Stomach (tissue), 9 donors: ENCODE results near the gene ITPKB. TPM values are rescaled to one million over a fixed set of nuclear protein-coding genes. Genes with fewer than 3 reads are reported as not detected.

ENCODE experiments used
- DNase-seq, 2 donors: peaks; one replicate each; pipeline versions ENCODE4 v3.0.0 to v3.0.0-alpha.2; 2013 to 2019
- H3K27ac ChIP-seq, 5 donors: fragments of 200-600 bp in 4 of 5; sonication (generic) in 4 of 5; one replicate each; pipeline ENCODE4 v1.5.1; 2013 to 2019; ENCODE audit warnings: mild to moderate bottlenecking in 1 of 5, moderate library complexity in 1 of 5
- H3K27me3 ChIP-seq, 3 donors: fragments of 200-600 bp; sonication (generic); one replicate each; pipeline ENCODE4 v1.5.1; 2017 to 2019; ENCODE audit warnings: mixed run types in 1 of 3
- H3K36me3 ChIP-seq, 4 donors: fragments of 200-600 bp; sonication (generic); 1 replicate in 3 of 4; 2 replicates in 1 of 4; pipeline ENCODE4 v1.5.1; 2016 to 2019
- H3K4me1 ChIP-seq, 4 donors: fragments of 200-600 bp; sonication (generic); one replicate each; pipeline ENCODE4 v1.5.1; 2016 to 2019
- H3K4me3 ChIP-seq, 4 donors: fragments of 200-600 bp; sonication (generic) in 3 of 4; one replicate each; pipeline ENCODE4 v1.5.1; 2016 to 2019; ENCODE audit warnings: mild to moderate bottlenecking in 1 of 4
- H3K9me3 ChIP-seq, 4 donors: fragments of 200-600 bp; sonication (generic); one replicate each; pipeline ENCODE4 v1.5.1; 2016 to 2019
- EP300 ChIP-seq: sonication (generic); formaldehyde crosslinking; IDR thresholded peaks from one replicate; pipeline ENCODE4 v1.6.1; 2017; ENCODE audit warnings: antibody characterized with exemption
- POLR2A ChIP-seq, 4 donors: fragments of 450-650 bp; IDR thresholded peaks; one replicate each; pipeline ENCODE4 v1.6.1; 2016; ENCODE audit warnings: antibody characterized with exemption in 4 of 4, control low read depth in 2 of 4, mild to moderate bottlenecking in 1 of 4, moderate library complexity in 1 of 4
- POLR2AphosphoS5 ChIP-seq, 3 donors: sonication (generic); formaldehyde crosslinking; IDR thresholded peaks; one replicate each; pipeline ENCODE4 v1.6.1; 2016; ENCODE audit warnings: antibody characterized with exemption in 3 of 3
- WGBS, 5 donors: extraction: QIAGEN DNeasy Blood & Tissue Kit in 3 of 5; methylation state at CpG; one replicate each; pipeline versions ENCODE4 v1.1.5 to v1.1.7; 2013 to 2018; 5-methylcytosine and 5-hydroxymethylcytosine counted together
- intact Hi-C: fragments of 100-400 bp; cut with DNase I; formaldehyde crosslinking; loops from one replicate; pipeline ENCODE4 v1.15.1; 2023; ENCODE audit warnings: low total_unique reads
- polyA plus RNA-seq, 3 donors: library from polyadenylated mRNA; stranded (reverse); fragments of 200-250 nt; gene quantifications; one replicate each; pipeline ENCODE4 v1.2.3, GENCODE V29; 2013
- total RNA-seq, 5 donors: library from RNA; depleted of rRNA; stranded (reverse); fragments of >200 nt; gene quantifications; one replicate each; pipeline versions ENCODE4 v1.1.0 to v1.2.3, GENCODE V29; 2014 to 2016
- TF ChIP-seq, protein P1 (sequence below), 7 experiments: fragments of 450-650 bp in 4 of 7; fragments of 200-600 bp in 3 of 7; sonication (generic) in 3 of 7; IDR thresholded peaks; one replicate each; pipeline ENCODE4 v1.5.1; 2016 to 2019; ENCODE audit warnings: antibody characterized with exemption in 7 of 7, control low read depth in 2 of 7, mild to moderate bottlenecking in 1 of 7
- donor health status: healthy with polysubstance abuse.
- donor health status: Bipolar disorder and iron deficiency.
- donor health status: healthy.

ITPKB gene
- total and polyA plus RNA-seq, 8 donors, result 3.8 to 38.8 (median 19.1) TPM

GRCh38 chr1:226627924-226628611, 111.0 kb downstream of the ITPKB start:
- peaks cover 0 to 7% (median 3%) of the 10 kb centered on the region in 4 donors for H3K36me3 ChIP-seq
- peaks cover 12 to 54% (median 27%) of the 10 kb centered on the region in 4 donors for H3K4me1 ChIP-seq
- no peaks in the 10 kb centered on the region for H3K9me3 ChIP-seq
- H3K27me3 ChIP-seq, result no peaks in the 10 kb centered on the region
- no peak for DNase-seq
- intact Hi-C loops, result no loop called here
- TF ChIP-seq, protein P1, sequence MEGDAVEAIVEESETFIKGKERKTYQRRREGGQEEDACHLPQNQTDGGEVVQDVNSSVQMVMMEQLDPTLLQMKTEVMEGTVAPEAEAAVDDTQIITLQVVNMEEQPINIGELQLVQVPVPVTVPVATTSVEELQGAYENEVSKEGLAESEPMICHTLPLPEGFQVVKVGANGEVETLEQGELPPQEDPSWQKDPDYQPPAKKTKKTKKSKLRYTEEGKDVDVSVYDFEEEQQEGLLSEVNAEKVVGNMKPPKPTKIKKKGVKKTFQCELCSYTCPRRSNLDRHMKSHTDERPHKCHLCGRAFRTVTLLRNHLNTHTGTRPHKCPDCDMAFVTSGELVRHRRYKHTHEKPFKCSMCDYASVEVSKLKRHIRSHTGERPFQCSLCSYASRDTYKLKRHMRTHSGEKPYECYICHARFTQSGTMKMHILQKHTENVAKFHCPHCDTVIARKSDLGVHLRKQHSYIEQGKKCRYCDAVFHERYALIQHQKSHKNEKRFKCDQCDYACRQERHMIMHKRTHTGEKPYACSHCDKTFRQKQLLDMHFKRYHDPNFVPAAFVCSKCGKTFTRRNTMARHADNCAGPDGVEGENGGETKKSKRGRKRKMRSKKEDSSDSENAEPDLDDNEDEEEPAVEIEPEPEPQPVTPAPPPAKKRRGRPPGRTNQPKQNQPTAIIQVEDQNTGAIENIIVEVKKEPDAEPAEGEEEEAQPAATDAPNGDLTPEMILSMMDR (IDR thresholded peaks at IDR 0.05), result no peak
- TF ChIP-seq POLR2A (IDR thresholded peaks at IDR 0.05) (no peak), POLR2AphosphoS5 (IDR thresholded peaks at IDR 0.05) (no peak), EP300 (no peak)
- WGBS, 5 donors, result 76 to 80% (median 80%) methylated on average over 10 to 11 of the region's 11 CpGs
- peak overlapping the region in 3 of 5 donors; percentile 31 to 85 (median 42) for H3K27ac ChIP-seq
- no peak overlapping the region for H3K4me3 ChIP-seq

GRCh38 chr1:226627050-226627755, 111.9 kb downstream of the ITPKB start:
- 73 to 87% (median 77%) methylated on average over 6 of the region's 6 CpGs for WGBS, 5 donors
- Histone ChIP-seq H3K4me3 (no peak overlapping the region), H3K9me3 (no peaks in the 10 kb centered on the region), H3K27ac (peak overlapping the region in 2 of 5 donors; percentile 31 to 85), H3K27me3 (no peaks in the 10 kb centered on the region), H3K4me1 (peaks cover 4 to 45% (median 19%) of the 10 kb centered on the region in 4 donors), H3K36me3 (peaks cover 0 to 5% (median 3%) of the 10 kb centered on the region in 4 donors)
- DNase-seq, result no peak
- TF ChIP-seq, protein P1 (IDR thresholded peaks at IDR 0.05), result no peak
- TF ChIP-seq EP300, result no peak
- TF ChIP-seq POLR2A (IDR thresholded peaks at IDR 0.05), result no peak
- no peak for TF ChIP-seq POLR2AphosphoS5 (IDR thresholded peaks at IDR 0.05)
- intact Hi-C loops, result no loop called here

DNA sequence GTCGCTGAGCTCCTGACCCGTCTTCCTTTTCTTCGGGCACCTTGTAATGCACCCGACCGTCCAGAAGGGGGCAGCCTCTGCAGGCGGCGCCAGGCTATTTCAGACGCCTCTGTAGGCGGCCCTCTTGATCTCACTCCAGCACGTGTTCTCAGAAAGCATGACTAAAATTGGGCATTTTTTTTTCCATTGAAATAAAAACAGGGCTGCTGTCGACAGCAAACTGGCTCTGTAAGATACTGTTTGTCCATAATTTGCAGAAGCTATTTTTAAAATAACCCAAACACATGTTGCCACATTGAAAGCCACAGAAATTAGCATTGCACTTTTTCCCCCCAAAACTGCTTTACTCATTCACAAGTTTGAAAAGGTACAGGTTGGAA, 112.5 kb downstream of the ITPKB start:
- H3K27ac ChIP-seq, result peak overlapping the region in 1 of 5 donors; percentile 85
- WGBS, 5 donors, result 2 to 11% (median 5%) methylated on average over 11 of the region's 11 CpGs
- TF ChIP-seq POLR2A (IDR thresholded peaks at IDR 0.05), result no peak
- TF ChIP-seq, protein P1 (IDR thresholded peaks at IDR 0.05), result peak in 6 of 7 experiments; percentile 84 to 99 (median 94)
- peak in 2 of 3 donors; percentile 38 to 50 for TF ChIP-seq POLR2AphosphoS5 (IDR thresholded peaks at IDR 0.05)
- H3K4me1 ChIP-seq, result peaks cover 4 to 39% (median 15%) of the 10 kb centered on the region in 4 donors
- peak overlapping the region in 1 of 4 donors; percentile 17 for H3K4me3 ChIP-seq
- H3K36me3 ChIP-seq, result peaks cover 0 to 5% (median 0%) of the 10 kb centered on the region in 4 donors
- intact Hi-C loops, result no loop called here
- peaks cover 0 to 3% (median 0%) of the 10 kb centered on the region in 4 donors for H3K9me3 ChIP-seq
- DNase-seq, result peak; percentile 77 to 84
- no peaks in the 10 kb centered on the region for H3K27me3 ChIP-seq

GRCh38 chr1:226625832-226626576, 113.1 kb downstream of the ITPKB start:
- DNase-seq, result no peak
- WGBS, 5 donors, result 74 to 80% (median 75%) methylated on average over 10 of the region's 10 CpGs
- TF ChIP-seq, protein P1 (IDR thresholded peaks at IDR 0.05), result no peak
- TF ChIP-seq EP300 (no peak), POLR2A (IDR thresholded peaks at IDR 0.05) (no peak), POLR2AphosphoS5 (IDR thresholded peaks at IDR 0.05) (no peak)
- peaks cover 4 to 33% (median 15%) of the 10 kb centered on the region in 4 donors for H3K4me1 ChIP-seq
- peak overlapping the region in 1 of 4 donors; percentile 17 for H3K4me3 ChIP-seq
- H3K9me3 ChIP-seq, result peaks cover 0 to 4% (median 0%) of the 10 kb centered on the region in 4 donors
- intact Hi-C loops, result no loop called here
- H3K27me3 ChIP-seq, result no peaks in the 10 kb centered on the region
- peaks cover 0 to 5% (median 0%) of the 10 kb centered on the region in 4 donors for H3K36me3 ChIP-seq
- peak overlapping the region in 1 of 5 donors; percentile 85 for H3K27ac ChIP-seq
